HEK293 (cell line): ENCODE data around the gene SERPINC1.

Source experiments
- CTCF ChIA-PET: fragments of 350-600 bp; formaldehyde crosslinking; extraction: SDS; loops from one replicate; lab custom pipeline; 2021; ENCODE audit warnings: antibody characterized with exemption; lab: Yijun Ruan, JAX
- POLR2A ChIA-PET: fragments of 300-600 bp; formaldehyde crosslinking; extraction: SDS; loops from one replicate; lab custom pipeline; 2020; ENCODE audit warnings: antibody characterized with exemption, inconsistent platforms; lab: Yijun Ruan, JAX
- H3K27ac ChIP-seq: fragments of 200-500 bp; sonication (Bioruptor generic); 2 replicates; pipeline ENCODE4 v1.5.1; 2014; ENCODE audit warnings: low read depth, low read length, control low read depth, inconsistent platforms; ENCODE audit errors: extremely low read depth
- H3K36me3 ChIP-seq, 2 experiments: fragments of 200-500 bp in 1 of 2; sonication (Bioruptor generic) in 1 of 2; 1 replicate in 1 of 2; 2 replicates in 1 of 2; pipeline ENCODE4 v1.5.1; 2014 to 2017; ENCODE audit warnings: inconsistent platforms in 2 of 2, low read length in 2 of 2; ENCODE audit not compliant: control insufficient read depth in 2 of 2, insufficient read depth in 1 of 2
- H3K4me1 ChIP-seq: fragments of 200-500 bp; sonication (Bioruptor generic); 2 replicates; pipeline ENCODE4 v1.5.1; 2014; ENCODE audit warnings: mild to moderate bottlenecking, low read length, inconsistent platforms; ENCODE audit not compliant: control insufficient read depth, insufficient read depth
- H3K4me3 ChIP-seq: 2 replicates; pipeline ENCODE4 v1.5.1; 2011; ENCODE audit warnings: low read depth, mild to moderate bottlenecking, control low read depth, low read length, moderate library complexity
- H3K9me3 ChIP-seq: fragments of 200-500 bp; sonication (Bioruptor generic); 2 replicates; pipeline ENCODE4 v1.5.1; 2014; ENCODE audit warnings: low read depth, low read length, inconsistent platforms; ENCODE audit not compliant: control insufficient read depth, insufficient read depth
- EGR2 ChIP-seq: fragments of 450-650 bp; formaldehyde crosslinking; IDR thresholded peaks from 2 replicates; pipeline ENCODE4 v1.5.1; 2016; ENCODE audit warnings: low read depth, missing biosample characterization, missing genetic modification characterization
- ELK4 ChIP-seq: IDR thresholded peaks from 2 replicates; pipeline ENCODE4 v1.6.1; 2011; ENCODE audit warnings: mild to moderate bottlenecking, low read depth, low read length, borderline replicate concordance
- MZF1 ChIP-seq: fragments of 450-650 bp; formaldehyde crosslinking; IDR thresholded peaks from 2 replicates; pipeline ENCODE4 v1.5.1; 2017; ENCODE audit warnings: missing biosample characterization, missing genetic modification characterization, borderline replicate concordance
- PRDM2 ChIP-seq: fragments of 450-650 bp; formaldehyde crosslinking; IDR thresholded peaks from 2 replicates; pipeline ENCODE4 v1.5.1; 2016; ENCODE audit warnings: missing biosample characterization, missing genetic modification characterization, borderline replicate concordance
- ZBTB10 ChIP-seq: fragments of 450-650 bp; formaldehyde crosslinking; IDR thresholded peaks from 2 replicates; pipeline ENCODE4 v1.5.1; 2016; ENCODE audit warnings: missing biosample characterization, missing genetic modification characterization
- ZBTB26 ChIP-seq: fragments of 450-650 bp; formaldehyde crosslinking; optimal IDR thresholded peaks from 2 replicates; pipeline ENCODE3; 2016; ENCODE audit warnings: missing biosample characterization, mild to moderate bottlenecking, missing genetic modification characterization
- ZBTB6 ChIP-seq: fragments of 450-650 bp; formaldehyde crosslinking; IDR thresholded peaks from 2 replicates; pipeline ENCODE4 v1.5.1; 2017; ENCODE audit warnings: missing biosample characterization, missing genetic modification characterization
- ZNF121 ChIP-seq: fragments of 450-650 bp; formaldehyde crosslinking; IDR thresholded peaks from 2 replicates; pipeline ENCODE4 v1.5.1; 2016; ENCODE audit warnings: missing biosample characterization, missing genetic modification characterization
- ZNF133 ChIP-seq: fragments of 450-650 bp; formaldehyde crosslinking; IDR thresholded peaks from 2 replicates; pipeline ENCODE4 v1.5.1; 2016; ENCODE audit warnings: missing biosample characterization, missing genetic modification characterization
- ZNF138 ChIP-seq: fragments of 450-650 bp; formaldehyde crosslinking; IDR thresholded peaks from 2 replicates; pipeline ENCODE4 v1.5.1; 2016; ENCODE audit warnings: missing biosample characterization, missing genetic modification characterization, borderline replicate concordance
- ZNF391 ChIP-seq: fragments of 450-650 bp; formaldehyde crosslinking; IDR thresholded peaks from 2 replicates; pipeline ENCODE4 v1.5.1; 2016; ENCODE audit warnings: low read depth, missing biosample characterization, missing genetic modification characterization, borderline replicate concordance
- ZNF596 ChIP-seq: fragments of 450-650 bp; IDR thresholded peaks from 2 replicates; pipeline ENCODE4 v1.5.0; 2018; ENCODE audit warnings: missing biosample characterization, mild to moderate bottlenecking, missing genetic modification characterization, moderate library complexity
- ZNF707 ChIP-seq: fragments of 450-650 bp; formaldehyde crosslinking; IDR thresholded peaks from 2 replicates; pipeline ENCODE4 v1.5.1; 2016; ENCODE audit warnings: missing biosample characterization, missing genetic modification characterization
- ZNF768 ChIP-seq: fragments of 450-650 bp; formaldehyde crosslinking; IDR thresholded peaks from 2 replicates; pipeline ENCODE4 v1.5.1; 2018; ENCODE audit warnings: missing biosample characterization, mild to moderate bottlenecking, missing genetic modification characterization
- ZNF792 ChIP-seq: fragments of 450-650 bp; formaldehyde crosslinking; IDR thresholded peaks from 2 replicates; pipeline ENCODE4 v1.5.1; 2016; ENCODE audit warnings: missing biosample characterization, missing genetic modification characterization

Gene SERPINC1

GRCh38 chr1:173948594-173948993 lies 31.5 kb upstream of the SERPINC1 start:
- peaks cover 75 to 80% of the 10 kb centered on the region in 2 experiments for H3K36me3 ChIP-seq
- ChIA-PET POLR2A (no interaction called here), CTCF (no interaction called here)
- no peak overlapping the region for H3K27ac ChIP-seq
- H3K4me3 ChIP-seq, result no peak overlapping the region
- H3K4me1 ChIP-seq, result no peaks in the 10 kb centered on the region
- no peaks in the 10 kb centered on the region for H3K9me3 ChIP-seq
- TF ChIP-seq ZNF121 (tag by site-specific recombination), result peak; percentile 88
- TF ChIP-seq PRDM2, result no peak
- no peak for TF ChIP-seq ZNF596
- no peak for TF ChIP-seq ELK4

- H3K27ac ChIP-seq, result no peak overlapping the region
- no peak for TF ChIP-seq ZNF768
- POLR2A ChIA-PET, result no interaction called here
- no peak overlapping the region for H3K4me3 ChIP-seq
- H3K4me1 ChIP-seq, result no peaks in the 10 kb centered on the region
- CTCF ChIA-PET, result interaction anchor here (0.6 kb wide), 1 partner anchor 40 kb away, joined by 8 read pairs; no protein-coding TSS in a partner anchor
- H3K36me3 ChIP-seq, result peaks cover 70 to 87% of the 10 kb centered on the region in 2 experiments
- H3K9me3 ChIP-seq, result no peaks in the 10 kb centered on the region
These were observed 29.3 kb upstream of the SERPINC1 start for GRCh38 chr1:173946380-173946921.

- CTCF ChIA-PET, result interaction anchor here (0.6 kb wide), 1 partner anchor 138 kb away, joined by 3 read pairs; no protein-coding TSS in a partner anchor
- Histone ChIP-seq H3K4me3 (no peak overlapping the region), H3K36me3 (peaks cover 53 to 65% of the 10 kb centered on the region in 2 experiments), H3K4me1 (no peaks in the 10 kb centered on the region), H3K9me3 (no peaks in the 10 kb centered on the region), H3K27ac (no peak overlapping the region)
- TF ChIP-seq ZNF792 (no peak), ZNF391 (tag by site-specific recombination) (no peak), ZNF707 (tag by site-specific recombination) (no peak), ZNF133 (no peak)
- POLR2A ChIA-PET, result no interaction called here
These were observed 19.9 kb upstream of the SERPINC1 start for GRCh38 chr1:173937062-173937461.

GRCh38 chr1:173934440-173934839 lies 17.3 kb upstream of the SERPINC1 start:
- H3K4me1 ChIP-seq, result no peaks in the 10 kb centered on the region
- peaks cover 29 to 48% of the 10 kb centered on the region in 2 experiments for H3K36me3 ChIP-seq
- no peak overlapping the region for H3K4me3 ChIP-seq
- no peak overlapping the region for H3K27ac ChIP-seq
- ChIA-PET CTCF (interaction anchor here (1.2 kb wide), 1 partner anchor 74 kb away, joined by 3 read pairs; no protein-coding TSS in a partner anchor), POLR2A (no interaction called here)
- H3K9me3 ChIP-seq, result no peaks in the 10 kb centered on the region
- no peak for TF ChIP-seq ZBTB10 (tag by site-specific recombination)
- no peak for TF ChIP-seq MZF1 (tag by site-specific recombination)
- TF ChIP-seq ZBTB26, result no peak
- TF ChIP-seq ZNF138 (tag by site-specific recombination), result no peak
- TF ChIP-seq EGR2 (tag by site-specific recombination), result no peak
- no peak for TF ChIP-seq ZBTB6 (tag by site-specific recombination)
